ENCODE measurements around the gene ACP7. TPM values are rescaled to one million over a fixed set of nuclear protein-coding genes. Genes with fewer than 3 reads are reported as not detected.
A peak's percentile ranks its signal among the peaks of the same experiment; 100 is the strongest.

ACP7 gene
- total RNA-seq, 2 donors from 2014 or later = 0.80 TPM; not detected in 1

- H3K9me3 ChIP-seq = no peaks in the 10 kb centered on the region
- peak overlapping the region; percentile 24 to 40 for H3K4me3 ChIP-seq
- H3K27me3 ChIP-seq (replicated peaks; ENCODE audit: insufficient read depth) = no peaks in the 10 kb centered on the region
- DNase-seq (ENCODE audit: low spot score) = no peak
- H3K27ac ChIP-seq = peak overlapping the region; percentile 66 to 74
- TF ChIP-seq POLR2A (IDR thresholded peaks at IDR 0.05) (no peak), POLR2AphosphoS5 (IDR thresholded peaks at IDR 0.05) (no peak), CTCF (IDR thresholded peaks at IDR 0.05) (no peak)
- no peaks in the 10 kb centered on the region for H3K36me3 ChIP-seq
- intact Hi-C loops (cut with DNase I) = no loop called here
- WGBS = 43% methylated on average over 16 of the region's 24 CpGs
- H3K4me1 ChIP-seq (replicated peaks) = peaks cover 57% of the 10 kb centered on the region
Observed at GRCh38 chr19:39156326-39157230, 72.4 kb downstream of the ACP7 start.

- H3K27me3 ChIP-seq (replicated peaks; ENCODE audit: insufficient read depth) = no peaks in the 10 kb centered on the region
- peak overlapping the region; percentile 24 to 40 for H3K4me3 ChIP-seq
- H3K36me3 ChIP-seq = no peaks in the 10 kb centered on the region
- WGBS = 55% methylated on average over 23 of the region's 23 CpGs
- H3K9me3 ChIP-seq = no peaks in the 10 kb centered on the region
- DNase-seq (ENCODE audit: low spot score) = no peak
- H3K27ac ChIP-seq = peak overlapping the region; percentile 66 to 74
- TF ChIP-seq POLR2A (IDR thresholded peaks at IDR 0.05) (no peak), CTCF (IDR thresholded peaks at IDR 0.05) (no peak), POLR2AphosphoS5 (IDR thresholded peaks at IDR 0.05) (no peak)
- intact Hi-C loops (cut with DNase I) = no loop called here
- H3K4me1 ChIP-seq (replicated peaks) = peaks cover 62% of the 10 kb centered on the region
Observed at GRCh38 chr19:39157275-39157996, 73.3 kb downstream of the ACP7 start.

- no peak for TF ChIP-seq CTCF (IDR thresholded peaks at IDR 0.05)
- TF ChIP-seq POLR2A (IDR thresholded peaks at IDR 0.05) = no peak
- TF ChIP-seq POLR2AphosphoS5 (IDR thresholded peaks at IDR 0.05) = no peak
- H3K27ac ChIP-seq = peak overlapping the region in 1 of 2 donors; percentile 88
- no peaks in the 10 kb centered on the region for H3K9me3 ChIP-seq
- no peak for DNase-seq (ENCODE audit: low spot score)
- 91% methylated on average over 15 of the region's 15 CpGs for WGBS
- H3K27me3 ChIP-seq (replicated peaks; ENCODE audit: insufficient read depth) = no peaks in the 10 kb centered on the region
- intact Hi-C loops (cut with DNase I) = no loop called here
- H3K4me3 ChIP-seq = peak overlapping the region; percentile 24 to 40
- H3K36me3 ChIP-seq = no peaks in the 10 kb centered on the region
- peaks cover 63% of the 10 kb centered on the region for H3K4me1 ChIP-seq (replicated peaks)
Observed at GRCh38 chr19:39157997-39158389, 73.8 kb downstream of the ACP7 start.

GRCh38 chr19:39158646-39159260, 74.6 kb downstream of the ACP7 start:
- H3K36me3 ChIP-seq = no peaks in the 10 kb centered on the region
- H3K27me3 ChIP-seq (replicated peaks; ENCODE audit: insufficient read depth) = no peaks in the 10 kb centered on the region
- H3K27ac ChIP-seq = peak overlapping the region in 1 of 2 donors; percentile 88
- peak overlapping the region in 1 of 2 donors; percentile 40 for H3K4me3 ChIP-seq
- intact Hi-C loops (cut with DNase I) = no loop called here
- no peaks in the 10 kb centered on the region for H3K9me3 ChIP-seq
- H3K4me1 ChIP-seq (replicated peaks) = peaks cover 63% of the 10 kb centered on the region
- 77% methylated on average over 10 of the region's 12 CpGs for WGBS
- no peak for DNase-seq (ENCODE audit: low spot score)
- no peak for TF ChIP-seq CTCF (IDR thresholded peaks at IDR 0.05)
- TF ChIP-seq POLR2A (IDR thresholded peaks at IDR 0.05) = no peak
- TF ChIP-seq POLR2AphosphoS5 (IDR thresholded peaks at IDR 0.05) = no peak

Data from prostate gland (tissue), 2 donors.